ENCODE results near the gene GCC2. TPM values are rescaled to one million over a fixed set of nuclear protein-coding genes. Genes with fewer than 3 reads are reported as not detected.

GCC2 gene
- polyA plus RNA-seq, 1 donor from 2014 or later, result 23.6 TPM

GRCh38 chr2:108533832-108534583, 85.0 kb downstream of the GCC2 start, which contains the start of gene LIMS1:
Gene LIMS1 (plus strand): TSS chr2:108534470. CDS start chr2:108534563, 93 bp downstream.
- no peaks in the 10 kb centered on the region for H3K27me3 ChIP-seq (ENCODE audit: insufficient read depth, low read depth, low read length)
- peak within 1 kb of the TSS; percentile 39 for H3K27ac ChIP-seq (ENCODE audit: low read length)
- peak within 1 kb of the TSS; percentile 91 for H2AFZ ChIP-seq (ENCODE audit: low read depth, low read length)
- H3K9me2 ChIP-seq (ENCODE audit: insufficient read depth, low read length), result no peaks in the 10 kb centered on the region
- peak within 1 kb of the TSS; percentile 94 for H3K4me3 ChIP-seq (ENCODE audit: low read length)
- no peaks in the 10 kb centered on the region for H4K20me1 ChIP-seq (ENCODE audit: insufficient read depth)
- H3K79me2 ChIP-seq (replicated peaks; ENCODE audit: insufficient read depth, low read length), result peaks cover 22% of the 10 kb centered on the region
- peak within 1 kb of the TSS; percentile 86 for H3K4me2 ChIP-seq (ENCODE audit: low read length)
- no peaks in the 10 kb centered on the region for H3F3A ChIP-seq (ENCODE audit: insufficient read depth, low read length, poor library complexity, severe bottlenecking)
- TF ChIP-seq POLR2AphosphoS5 (IDR thresholded peaks at IDR 0.05) (no peak), EP300 (conservative IDR thresholded peaks at IDR 0.05; ENCODE audit: poor library complexity, severe bottlenecking) (no peak), SMC3 (conservative IDR thresholded peaks at IDR 0.05; ENCODE audit: poor library complexity) (peak; percentile 28), TAF1 (IDR thresholded peaks at IDR 0.05; ENCODE audit: low read depth) (no peak), EZH2 (IDR thresholded peaks at IDR 0.05; ENCODE audit: borderline replicate concordance, insufficient read depth, low read length, poor library complexity, severe bottlenecking) (no peak), RAD21 (conservative IDR thresholded peaks at IDR 0.05) (peak; percentile 12), CTCF (IDR thresholded peaks at IDR 0.05; ENCODE audit: poor library complexity, severe bottlenecking) (no peak), MXI1 (conservative IDR thresholded peaks at IDR 0.05; ENCODE audit: poor library complexity, severe bottlenecking) (peak; percentile 85)
- TF ChIP-seq, protein P1, sequence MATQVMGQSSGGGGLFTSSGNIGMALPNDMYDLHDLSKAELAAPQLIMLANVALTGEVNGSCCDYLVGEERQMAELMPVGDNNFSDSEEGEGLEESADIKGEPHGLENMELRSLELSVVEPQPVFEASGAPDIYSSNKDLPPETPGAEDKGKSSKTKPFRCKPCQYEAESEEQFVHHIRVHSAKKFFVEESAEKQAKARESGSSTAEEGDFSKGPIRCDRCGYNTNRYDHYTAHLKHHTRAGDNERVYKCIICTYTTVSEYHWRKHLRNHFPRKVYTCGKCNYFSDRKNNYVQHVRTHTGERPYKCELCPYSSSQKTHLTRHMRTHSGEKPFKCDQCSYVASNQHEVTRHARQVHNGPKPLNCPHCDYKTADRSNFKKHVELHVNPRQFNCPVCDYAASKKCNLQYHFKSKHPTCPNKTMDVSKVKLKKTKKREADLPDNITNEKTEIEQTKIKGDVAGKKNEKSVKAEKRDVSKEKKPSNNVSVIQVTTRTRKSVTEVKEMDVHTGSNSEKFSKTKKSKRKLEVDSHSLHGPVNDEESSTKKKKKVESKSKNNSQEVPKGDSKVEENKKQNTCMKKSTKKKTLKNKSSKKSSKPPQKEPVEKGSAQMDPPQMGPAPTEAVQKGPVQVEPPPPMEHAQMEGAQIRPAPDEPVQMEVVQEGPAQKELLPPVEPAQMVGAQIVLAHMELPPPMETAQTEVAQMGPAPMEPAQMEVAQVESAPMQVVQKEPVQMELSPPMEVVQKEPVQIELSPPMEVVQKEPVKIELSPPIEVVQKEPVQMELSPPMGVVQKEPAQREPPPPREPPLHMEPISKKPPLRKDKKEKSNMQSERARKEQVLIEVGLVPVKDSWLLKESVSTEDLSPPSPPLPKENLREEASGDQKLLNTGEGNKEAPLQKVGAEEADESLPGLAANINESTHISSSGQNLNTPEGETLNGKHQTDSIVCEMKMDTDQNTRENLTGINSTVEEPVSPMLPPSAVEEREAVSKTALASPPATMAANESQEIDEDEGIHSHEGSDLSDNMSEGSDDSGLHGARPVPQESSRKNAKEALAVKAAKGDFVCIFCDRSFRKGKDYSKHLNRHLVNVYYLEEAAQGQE (IDR thresholded peaks at IDR 0.05; ENCODE audit: borderline replicate concordance), result no peak
- H3K36me3 ChIP-seq (ENCODE audit: insufficient read depth, low read length), result no peaks in the 10 kb centered on the region
- no peaks in the 10 kb centered on the region for H3K9me3 ChIP-seq (ENCODE audit: low read length)
- peak within 1 kb of the TSS; percentile 77 for H3K9ac ChIP-seq (ENCODE audit: low read length)

- peaks cover 30% of the 10 kb centered on the region for H3K79me2 ChIP-seq (replicated peaks; ENCODE audit: insufficient read depth, low read length)
- peak overlapping the region; percentile 35 for H2AFZ ChIP-seq (ENCODE audit: low read depth, low read length)
- H3K27ac ChIP-seq (ENCODE audit: low read length), result no peak overlapping the region
Measured at GRCh38 chr2:108534584-108535356, 85.8 kb downstream of the GCC2 start.

More at GRCh38 chr2:108534584-108535356, 85.8 kb downstream of the GCC2 start:
- no peak for TF ChIP-seq EZH2 (IDR thresholded peaks at IDR 0.05; ENCODE audit: borderline replicate concordance, insufficient read depth, low read length, poor library complexity, severe bottlenecking)
- no peak for TF ChIP-seq RAD21 (conservative IDR thresholded peaks at IDR 0.05)
- TF ChIP-seq CTCF (IDR thresholded peaks at IDR 0.05; ENCODE audit: poor library complexity, severe bottlenecking), result no peak
- TF ChIP-seq EP300 (conservative IDR thresholded peaks at IDR 0.05; ENCODE audit: poor library complexity, severe bottlenecking), result no peak
- TF ChIP-seq, protein P1 (IDR thresholded peaks at IDR 0.05; ENCODE audit: borderline replicate concordance), result peak; percentile 26
- no peaks in the 10 kb centered on the region for H4K20me1 ChIP-seq (ENCODE audit: insufficient read depth)
- H3K4me3 ChIP-seq (ENCODE audit: low read length), result peak overlapping the region; percentile 94
- no peaks in the 10 kb centered on the region for H3K27me3 ChIP-seq (ENCODE audit: insufficient read depth, low read depth, low read length)
- H3F3A ChIP-seq (ENCODE audit: insufficient read depth, low read length, poor library complexity, severe bottlenecking), result no peaks in the 10 kb centered on the region
- peak overlapping the region; percentile 86 for H3K4me2 ChIP-seq (ENCODE audit: low read length)
- H3K9me2 ChIP-seq (ENCODE audit: insufficient read depth, low read length), result no peaks in the 10 kb centered on the region
- peak overlapping the region; percentile 77 for H3K9ac ChIP-seq (ENCODE audit: low read length)
- H3K9me3 ChIP-seq (ENCODE audit: low read length), result no peaks in the 10 kb centered on the region
- H3K36me3 ChIP-seq (ENCODE audit: insufficient read depth, low read length), result no peaks in the 10 kb centered on the region

Measured in neural cell (in vitro differentiated cells).